ENCODE results near the gene ABCD1.

GRCh38 chrX:153740631-153741222 is 16.1 kb downstream of the ABCD1 start:
- no peak for TF ChIP-seq EP300 (IDR thresholded peaks at IDR 0.05)
- no peak for TF ChIP-seq CTCF (IDR thresholded peaks at IDR 0.05)
